Measurements from ENCODE around the gene FBXL13.
"Not testable (repeated sequence)": the region's sequence is repeated elsewhere in the genome, so short reads cannot be mapped to it uniquely, and the experiment has no call there.

The FBXL13 gene

GRCh38 chr7:102843850-102844249, 230.7 kb downstream of the FBXL13 start:
- no peak for FAIRE-seq

- no peak for FAIRE-seq
Observed at GRCh38 chr7:102842284-102842683, 232.3 kb downstream of the FBXL13 start.

DNA sequence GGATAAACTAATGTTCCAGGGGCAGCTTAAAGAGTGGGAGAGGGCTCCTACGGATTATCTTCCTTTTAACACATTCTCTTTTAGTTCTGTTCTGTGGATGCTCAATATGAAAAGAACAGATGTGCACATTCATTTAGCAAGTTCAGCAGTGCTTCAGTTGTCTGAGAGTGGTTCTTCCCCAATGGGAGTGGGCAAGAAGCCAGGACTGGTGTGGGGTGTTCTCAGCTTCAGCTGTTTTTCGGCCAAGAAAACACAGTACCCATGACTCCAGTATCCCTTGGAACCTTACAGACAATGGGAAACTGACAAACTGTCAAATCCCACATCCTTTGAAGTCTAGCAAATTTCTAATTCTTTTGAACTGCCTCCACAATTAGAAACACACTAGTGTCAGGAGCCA, 233.3 kb downstream of the FBXL13 start:
- FAIRE-seq, result no peak

GRCh38 chr7:102840404-102840803, 234.2 kb downstream of the FBXL13 start:
- no peak for FAIRE-seq

DNA sequence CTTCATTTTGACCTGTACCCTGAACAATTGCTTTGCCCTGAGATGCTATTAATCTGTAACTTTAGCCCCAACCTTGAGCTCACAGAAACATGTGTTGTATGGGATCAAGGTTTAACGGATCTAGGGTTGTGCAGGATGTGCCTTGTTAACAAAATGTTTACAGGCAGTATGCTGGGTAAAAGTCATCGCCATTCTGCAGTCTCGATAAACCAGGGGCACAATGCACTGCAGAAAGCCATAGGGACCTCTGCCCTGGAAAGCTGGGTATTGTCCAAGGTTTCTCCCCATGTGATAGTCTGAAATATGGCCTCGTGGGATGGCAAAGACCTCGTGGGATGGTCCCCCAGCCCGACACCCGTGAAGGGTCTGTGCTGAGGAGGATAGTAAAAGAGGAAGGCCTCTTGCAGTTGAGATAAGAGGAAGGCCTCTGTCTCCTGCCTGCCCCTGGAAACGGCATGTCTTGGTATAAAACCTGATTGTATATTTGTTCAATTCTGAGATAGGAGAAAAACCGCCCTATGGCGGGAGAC, 236.0 kb downstream of the FBXL13 start:
- not testable (repeated sequence) for FAIRE-seq

DNA sequence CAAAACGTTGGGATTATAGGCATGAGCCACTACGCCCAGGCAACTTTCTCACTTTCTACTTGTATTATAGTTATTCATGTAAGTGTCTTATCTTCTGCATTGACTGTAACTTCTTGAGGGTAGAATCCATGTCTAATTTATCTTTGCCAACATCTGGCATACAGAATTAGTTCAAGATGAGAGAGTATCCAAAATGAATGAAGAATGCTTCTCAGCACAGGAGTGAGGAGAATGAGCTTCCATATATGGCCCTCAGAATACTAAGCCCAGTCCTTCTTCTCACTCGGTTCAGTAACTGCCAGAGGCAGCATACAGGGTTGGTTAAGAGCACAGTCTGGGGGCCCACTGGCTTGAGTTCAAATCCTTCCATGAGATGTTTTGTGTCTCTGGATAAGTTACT, 236.8 kb downstream of the FBXL13 start:
- FAIRE-seq, result no peak

- FAIRE-seq, result no peak
Observed at GRCh38 chr7:102836977-102837376, 237.6 kb downstream of the FBXL13 start.

- no peak for FAIRE-seq
Observed at GRCh38 chr7:102836191-102836919, 238.2 kb downstream of the FBXL13 start.

- no peak for FAIRE-seq
Observed at GRCh38 chr7:102834999-102835398, 239.6 kb downstream of the FBXL13 start.

GRCh38 chr7:102834466-102834865, 240.1 kb downstream of the FBXL13 start:
- FAIRE-seq, result no peak

DNA sequence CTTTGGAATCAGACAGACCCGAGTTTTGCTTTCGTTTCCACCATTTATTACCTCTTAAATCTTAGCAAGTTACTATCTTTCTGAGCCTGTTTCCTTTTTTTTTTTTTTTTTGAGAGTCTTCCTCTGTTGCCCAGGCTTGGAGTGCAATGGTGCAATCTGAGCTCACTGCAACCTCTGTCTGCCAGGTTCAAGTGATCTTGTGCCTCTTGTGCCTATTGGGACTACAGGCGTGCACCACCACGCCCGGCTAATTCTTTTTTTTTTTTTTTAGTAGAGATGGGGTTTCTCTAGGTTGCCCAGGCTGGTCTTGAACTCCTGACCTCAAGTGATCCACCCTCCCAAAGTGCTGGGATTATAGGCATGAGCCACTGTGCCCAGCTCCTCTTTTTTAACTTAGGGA, 241.3 kb downstream of the FBXL13 start:
- FAIRE-seq, result no peak

GRCh38 chr7:102832674-102833073, 241.9 kb downstream of the FBXL13 start:
- FAIRE-seq, result no peak

DNA sequence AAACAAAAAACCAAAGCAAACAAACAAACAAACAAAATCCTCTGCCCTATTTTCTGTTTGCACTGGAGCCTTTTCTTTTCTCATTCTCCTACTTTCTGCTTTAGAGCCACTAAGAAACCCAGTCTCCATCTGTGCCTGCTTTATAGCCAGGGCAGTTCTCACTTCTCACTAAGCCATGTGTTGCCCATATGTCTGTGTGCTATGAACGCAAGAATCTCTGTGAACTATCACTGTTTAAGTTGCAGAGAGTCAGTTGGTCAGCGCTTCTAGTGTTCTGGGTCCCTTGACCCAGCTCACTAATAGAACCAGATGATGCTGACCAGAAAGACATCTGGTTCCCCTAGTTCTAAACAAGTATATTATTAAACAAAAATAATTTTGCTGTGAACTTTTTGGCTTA, 244.4 kb downstream of the FBXL13 start:
- no peak for FAIRE-seq

DNA sequence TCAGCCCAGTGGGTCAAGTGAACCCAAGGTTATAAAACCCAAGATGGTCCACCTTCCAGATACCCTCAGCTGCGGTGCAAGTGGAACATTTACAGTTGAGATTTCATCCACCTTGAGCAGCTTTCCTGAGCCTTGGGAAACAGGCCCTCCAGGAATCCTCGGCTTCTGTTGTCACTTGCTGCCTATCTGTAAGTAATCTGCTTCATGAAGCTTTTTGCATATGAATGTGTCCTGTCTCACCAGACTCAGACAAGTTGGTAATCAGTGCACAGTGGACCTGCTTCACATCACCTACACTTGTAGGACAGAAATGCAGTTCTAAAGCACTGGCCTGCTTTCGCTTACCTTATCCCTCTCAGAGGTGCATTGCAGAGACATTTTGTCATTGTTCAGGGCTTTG, 245.5 kb downstream of the FBXL13 start:
- no peak for FAIRE-seq

- no peak for FAIRE-seq
Observed at GRCh38 chr7:102828286-102828685, 246.3 kb downstream of the FBXL13 start.

DNA sequence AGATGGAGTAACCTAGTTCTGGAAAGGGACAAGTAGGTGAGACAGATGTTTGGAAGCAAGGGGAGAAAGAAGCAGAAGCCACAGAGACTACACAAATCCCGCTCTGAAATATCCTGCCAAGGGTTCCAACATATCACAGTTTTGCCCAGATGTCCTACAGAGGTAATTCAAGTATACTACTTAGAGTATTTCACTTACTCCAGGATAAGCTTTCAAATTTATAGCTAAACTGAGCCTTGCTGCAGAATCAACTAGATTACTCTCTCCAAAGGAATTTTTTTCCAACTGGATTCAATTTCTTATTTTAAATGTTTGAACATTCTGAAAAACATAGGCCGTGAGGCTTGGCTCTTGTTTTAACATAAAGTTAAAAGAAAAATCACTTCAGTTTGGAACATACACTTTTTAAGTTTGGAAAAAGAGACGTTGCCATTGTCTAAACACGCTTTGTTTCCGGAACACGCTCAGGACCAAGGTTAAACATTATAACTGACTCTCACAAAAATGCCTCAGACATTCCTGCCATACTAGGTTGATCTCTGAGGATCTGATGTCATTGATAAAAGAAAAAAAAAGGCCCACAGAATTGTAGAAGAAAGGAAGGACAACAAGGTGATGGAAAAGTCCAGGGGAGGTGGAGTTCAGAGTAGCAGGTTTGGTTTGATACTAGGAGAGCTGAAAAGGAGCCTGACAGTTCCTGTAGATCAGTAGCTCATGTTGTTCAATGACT, 251.0 kb downstream of the FBXL13 start:
- no peak for FAIRE-seq

GRCh38 chr7:102821994-102822747, 252.4 kb downstream of the FBXL13 start:
- no peak for FAIRE-seq

DNA sequence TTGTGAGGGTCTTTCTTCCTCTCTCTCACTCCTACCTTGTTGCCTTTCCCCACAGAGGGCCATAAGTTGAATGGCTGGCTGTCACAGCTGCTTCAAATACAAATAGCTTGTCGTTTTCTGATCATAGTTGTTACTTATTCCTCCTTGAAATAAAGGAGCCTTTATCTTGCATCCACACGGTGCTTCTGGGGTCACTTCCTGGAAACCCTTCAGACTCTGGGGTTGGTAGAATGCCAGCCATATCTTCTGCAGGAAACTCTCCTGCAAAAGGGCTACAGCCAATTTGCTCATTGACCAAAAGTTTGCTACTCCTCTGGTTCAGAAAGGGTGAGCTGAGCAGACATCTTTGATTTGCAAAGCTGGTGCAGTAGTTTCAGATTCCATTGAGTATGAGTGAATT, 255.4 kb downstream of the FBXL13 start:
- no peak for FAIRE-seq

- FAIRE-seq, result no peak
Observed at GRCh38 chr7:102817616-102818573, 256.7 kb downstream of the FBXL13 start.

DNA sequence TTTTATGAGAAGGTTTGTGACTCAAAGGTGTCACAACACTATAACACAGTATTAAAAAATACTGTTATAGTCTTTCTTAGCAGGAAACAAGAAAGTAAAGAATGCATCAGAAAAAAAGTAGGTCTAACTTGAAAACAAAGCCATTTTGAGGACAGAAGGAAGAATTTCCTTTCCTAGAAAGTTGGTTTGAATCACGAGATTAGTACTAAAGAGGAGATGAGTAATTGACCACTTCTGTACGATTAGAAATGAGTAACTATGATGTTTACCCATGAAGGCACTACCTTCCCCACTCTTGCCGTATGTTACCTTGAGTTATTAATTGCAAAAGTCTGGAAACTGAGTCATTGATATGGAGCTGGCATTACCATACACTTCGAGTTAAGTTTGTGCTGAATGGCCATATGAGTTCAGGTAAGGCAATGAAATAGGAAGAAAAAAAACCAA, 260.5 kb downstream of the FBXL13 start:
- no peak for FAIRE-seq

DNA sequence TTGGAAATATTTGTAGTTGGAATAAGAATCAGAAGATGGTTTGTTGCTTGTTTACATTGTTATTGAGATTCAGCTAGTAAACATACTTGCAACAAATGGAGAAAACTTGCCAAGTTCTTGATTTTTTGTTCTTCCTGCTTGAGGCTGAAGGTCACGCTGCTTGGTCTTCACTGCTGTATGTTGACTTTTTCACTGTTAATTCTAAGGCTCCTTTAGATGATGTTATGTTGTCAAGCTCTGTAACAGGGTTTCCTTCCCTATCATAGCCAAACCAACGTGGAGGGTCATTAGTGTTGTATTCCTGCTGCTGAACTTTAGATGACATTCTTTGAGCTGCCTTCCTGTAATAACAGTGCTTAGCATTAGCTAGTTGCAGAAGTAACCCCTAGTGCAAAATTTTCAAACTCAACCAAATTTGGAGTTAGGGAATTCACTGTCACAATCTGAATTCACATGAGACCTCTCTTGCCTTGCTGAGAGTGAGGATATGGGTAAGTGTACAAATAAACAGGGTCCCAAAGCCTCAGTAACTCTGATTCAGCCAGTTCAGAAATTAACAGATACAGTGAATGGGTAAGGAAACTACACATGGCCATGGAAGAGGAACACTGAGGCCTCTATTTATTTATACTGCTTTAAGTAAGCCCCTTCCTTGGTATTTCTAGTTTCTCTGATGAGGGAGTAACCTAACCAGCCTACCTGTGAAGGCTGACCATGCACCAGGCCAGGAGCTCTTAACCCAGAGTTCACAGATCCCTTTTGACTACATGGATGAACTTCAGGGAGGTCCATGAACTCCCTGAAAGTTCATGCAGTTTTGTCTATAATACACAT, 261.2 kb downstream of the FBXL13 start:
- FAIRE-seq, result no peak

Data from TTC549 (cell line).